ENCODE results near the gene BCL7A.

Gene BCL7A

DNA sequence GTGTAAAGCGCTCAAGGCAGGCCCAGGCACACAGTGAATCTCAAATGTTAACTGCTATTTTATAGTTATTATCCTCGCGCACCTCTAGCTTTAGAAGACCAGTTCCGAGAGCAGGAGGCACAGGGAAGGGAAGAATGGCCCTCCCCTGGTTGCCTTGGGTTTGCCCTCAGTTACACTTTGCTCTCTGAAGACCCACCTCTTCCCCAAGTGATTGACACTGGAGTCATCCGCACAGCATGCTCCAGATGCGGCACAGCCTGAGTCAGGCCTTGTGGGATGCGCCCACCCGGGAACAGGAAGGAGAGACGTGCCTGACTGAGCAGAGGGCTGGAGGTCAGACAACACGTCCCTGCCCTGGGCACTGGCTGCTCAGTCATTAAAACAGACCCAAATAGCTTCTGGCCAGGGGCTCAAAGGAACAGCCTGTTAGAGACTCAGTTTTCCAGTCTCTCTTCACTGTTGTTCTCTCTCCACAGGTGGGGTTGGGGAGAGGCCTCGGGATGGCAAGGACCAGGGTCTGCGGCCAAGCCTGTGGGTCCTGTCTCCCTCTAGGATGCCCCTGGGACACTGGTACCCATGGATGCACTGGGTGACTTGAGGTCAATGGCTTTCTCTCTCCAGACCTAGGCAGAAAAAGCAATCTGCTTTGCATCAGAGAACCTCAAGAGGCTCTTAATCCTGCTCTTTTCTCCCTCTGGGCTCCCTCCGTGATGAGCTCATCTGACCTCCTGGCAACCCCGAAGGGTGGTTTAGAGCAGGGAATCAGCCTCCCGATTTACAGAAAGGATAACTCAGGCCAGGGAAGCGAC lies 43.3 kb downstream of the BCL7A start:
- peak; percentile 94 for DNase-seq (ENCODE audit: low read depth)

DNA sequence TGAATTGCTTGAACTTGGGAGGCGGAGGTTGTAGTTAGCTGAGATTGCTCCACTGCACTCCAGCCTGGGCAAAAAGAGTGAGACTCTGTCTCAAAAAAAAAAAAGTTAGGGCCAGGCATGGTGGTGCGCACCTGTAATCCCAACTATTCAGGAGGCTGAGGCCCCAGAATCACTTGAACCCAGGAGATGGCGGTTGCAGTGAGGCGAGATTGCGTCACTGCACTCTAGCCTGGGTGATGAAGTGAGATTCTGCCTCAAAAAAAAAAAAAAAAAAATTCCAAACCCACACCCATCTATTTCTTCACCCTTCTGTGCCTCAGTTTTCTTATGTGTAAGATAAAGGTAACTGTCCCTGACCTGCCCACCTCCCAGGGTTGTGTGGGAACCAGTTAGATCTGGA lies 45.9 kb downstream of the BCL7A start:
- no peak overlapping the region for H3K4me3 ChIP-seq (ENCODE audit: control insufficient read depth, low read depth, low read length)
- DNase-seq (ENCODE audit: low read depth) = no peak
- TF ChIP-seq, protein P1, sequence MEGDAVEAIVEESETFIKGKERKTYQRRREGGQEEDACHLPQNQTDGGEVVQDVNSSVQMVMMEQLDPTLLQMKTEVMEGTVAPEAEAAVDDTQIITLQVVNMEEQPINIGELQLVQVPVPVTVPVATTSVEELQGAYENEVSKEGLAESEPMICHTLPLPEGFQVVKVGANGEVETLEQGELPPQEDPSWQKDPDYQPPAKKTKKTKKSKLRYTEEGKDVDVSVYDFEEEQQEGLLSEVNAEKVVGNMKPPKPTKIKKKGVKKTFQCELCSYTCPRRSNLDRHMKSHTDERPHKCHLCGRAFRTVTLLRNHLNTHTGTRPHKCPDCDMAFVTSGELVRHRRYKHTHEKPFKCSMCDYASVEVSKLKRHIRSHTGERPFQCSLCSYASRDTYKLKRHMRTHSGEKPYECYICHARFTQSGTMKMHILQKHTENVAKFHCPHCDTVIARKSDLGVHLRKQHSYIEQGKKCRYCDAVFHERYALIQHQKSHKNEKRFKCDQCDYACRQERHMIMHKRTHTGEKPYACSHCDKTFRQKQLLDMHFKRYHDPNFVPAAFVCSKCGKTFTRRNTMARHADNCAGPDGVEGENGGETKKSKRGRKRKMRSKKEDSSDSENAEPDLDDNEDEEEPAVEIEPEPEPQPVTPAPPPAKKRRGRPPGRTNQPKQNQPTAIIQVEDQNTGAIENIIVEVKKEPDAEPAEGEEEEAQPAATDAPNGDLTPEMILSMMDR (conservative IDR thresholded peaks at IDR 0.05; ENCODE audit: control insufficient read depth, insufficient read depth, low read depth, low read length) = no peak

More for the DNA sequence above, 43.3 kb downstream of the BCL7A start:
- TF ChIP-seq, protein P1 (conservative IDR thresholded peaks at IDR 0.05; ENCODE audit: control insufficient read depth, insufficient read depth, low read depth, low read length) = no peak
- peak overlapping the region; percentile 35 for H3K4me3 ChIP-seq (ENCODE audit: control insufficient read depth, low read depth, low read length)

DNA sequence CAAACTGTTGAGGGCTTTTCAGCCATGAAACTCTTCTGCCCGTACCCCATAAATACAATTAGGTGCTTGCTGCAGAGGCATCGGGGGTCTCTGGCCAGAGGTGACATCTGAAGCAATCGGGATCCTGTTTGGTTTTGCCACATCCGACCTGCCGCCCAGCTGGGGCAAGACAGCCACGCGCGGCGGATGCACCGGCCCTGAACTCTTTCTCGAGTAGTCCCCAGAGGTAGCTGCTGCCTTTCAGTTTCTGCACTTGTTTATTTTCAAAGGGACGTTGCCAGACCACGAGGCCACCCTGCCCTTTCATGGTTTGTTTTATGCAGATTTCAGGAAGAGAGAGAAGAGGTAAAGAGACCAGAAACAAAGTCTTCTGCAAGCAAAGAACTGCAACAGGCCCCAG lies 46.3 kb downstream of the BCL7A start:
- no peak overlapping the region for H3K4me3 ChIP-seq (ENCODE audit: control insufficient read depth, low read depth, low read length)
- DNase-seq (ENCODE audit: low read depth) = peak; percentile 58
- TF ChIP-seq, protein P1 (conservative IDR thresholded peaks at IDR 0.05; ENCODE audit: control insufficient read depth, insufficient read depth, low read depth, low read length) = no peak

DNA sequence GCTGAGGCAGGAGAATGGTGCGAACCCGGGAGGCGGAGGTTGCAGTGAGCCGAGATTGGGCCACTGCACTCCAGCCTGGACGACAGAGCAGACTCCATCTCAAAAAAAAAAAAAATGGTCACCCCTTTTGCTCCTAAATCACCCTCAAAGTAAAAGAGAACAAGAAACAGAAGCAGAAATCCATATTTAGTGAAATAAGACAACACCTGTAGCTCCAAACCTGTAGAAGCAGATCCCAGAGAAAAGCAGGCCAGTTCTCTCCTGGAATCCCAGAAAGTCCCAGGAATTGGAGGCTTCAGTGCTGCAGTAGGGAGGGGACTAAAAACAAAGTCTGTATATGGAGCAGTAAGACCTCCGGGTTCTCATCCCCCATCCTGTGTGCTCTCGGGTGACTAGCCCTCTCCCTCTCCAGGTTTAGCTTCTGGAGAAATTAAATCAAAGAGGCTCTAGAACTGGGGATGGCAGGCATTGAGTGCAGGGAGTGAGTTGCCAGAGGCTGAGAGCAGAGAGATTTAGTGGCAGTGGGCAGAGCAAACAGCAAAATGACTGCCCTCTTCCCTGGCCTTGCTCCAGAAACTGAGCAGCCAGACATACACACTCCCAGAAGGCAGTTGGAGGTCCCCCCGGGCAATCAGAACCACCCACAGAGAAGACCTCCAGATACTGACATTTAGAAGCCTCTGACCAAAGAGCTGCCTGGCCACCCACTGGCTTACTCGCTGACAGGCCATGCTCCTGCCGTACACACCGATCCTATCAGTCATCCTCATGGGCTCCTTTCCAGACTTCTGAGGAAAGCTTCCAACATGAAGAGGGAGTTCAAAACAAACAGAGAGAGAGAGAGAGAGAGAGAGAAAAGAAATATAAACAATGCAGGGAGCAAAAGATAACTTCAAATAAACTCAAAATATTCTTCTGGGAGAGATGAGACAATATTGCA lies 50.6 kb downstream of the BCL7A start:
- peak; percentile 96 for DNase-seq (ENCODE audit: low read depth)
- TF ChIP-seq, protein P1 (conservative IDR thresholded peaks at IDR 0.05; ENCODE audit: control insufficient read depth, insufficient read depth, low read depth, low read length) = no peak
- H3K4me3 ChIP-seq (ENCODE audit: control insufficient read depth, low read depth, low read length) = no peak overlapping the region

DNA sequence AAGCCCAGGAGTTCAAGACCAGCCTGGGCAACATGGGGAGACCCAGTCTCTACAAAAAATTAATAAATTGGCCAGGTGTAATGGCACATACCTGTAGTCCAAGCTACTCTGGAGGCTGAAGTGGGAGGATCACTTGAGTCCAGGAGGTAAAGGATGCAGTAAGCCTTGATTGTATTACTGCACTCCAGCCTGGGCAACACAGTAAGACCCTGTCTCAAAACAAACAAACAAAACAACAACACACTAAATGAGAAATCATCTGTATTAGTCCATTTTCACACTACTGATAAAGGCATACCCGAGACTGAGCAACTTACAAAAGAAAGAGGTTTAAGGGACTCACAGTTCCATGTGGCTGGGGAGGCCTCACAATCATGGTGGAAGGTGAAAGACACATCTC lies 52.1 kb downstream of the BCL7A start:
- H3K4me3 ChIP-seq (ENCODE audit: control insufficient read depth, low read depth, low read length) = no peak overlapping the region
- DNase-seq (ENCODE audit: low read depth) = no peak
- TF ChIP-seq, protein P1 (conservative IDR thresholded peaks at IDR 0.05; ENCODE audit: control insufficient read depth, insufficient read depth, low read depth, low read length) = no peak

DNA sequence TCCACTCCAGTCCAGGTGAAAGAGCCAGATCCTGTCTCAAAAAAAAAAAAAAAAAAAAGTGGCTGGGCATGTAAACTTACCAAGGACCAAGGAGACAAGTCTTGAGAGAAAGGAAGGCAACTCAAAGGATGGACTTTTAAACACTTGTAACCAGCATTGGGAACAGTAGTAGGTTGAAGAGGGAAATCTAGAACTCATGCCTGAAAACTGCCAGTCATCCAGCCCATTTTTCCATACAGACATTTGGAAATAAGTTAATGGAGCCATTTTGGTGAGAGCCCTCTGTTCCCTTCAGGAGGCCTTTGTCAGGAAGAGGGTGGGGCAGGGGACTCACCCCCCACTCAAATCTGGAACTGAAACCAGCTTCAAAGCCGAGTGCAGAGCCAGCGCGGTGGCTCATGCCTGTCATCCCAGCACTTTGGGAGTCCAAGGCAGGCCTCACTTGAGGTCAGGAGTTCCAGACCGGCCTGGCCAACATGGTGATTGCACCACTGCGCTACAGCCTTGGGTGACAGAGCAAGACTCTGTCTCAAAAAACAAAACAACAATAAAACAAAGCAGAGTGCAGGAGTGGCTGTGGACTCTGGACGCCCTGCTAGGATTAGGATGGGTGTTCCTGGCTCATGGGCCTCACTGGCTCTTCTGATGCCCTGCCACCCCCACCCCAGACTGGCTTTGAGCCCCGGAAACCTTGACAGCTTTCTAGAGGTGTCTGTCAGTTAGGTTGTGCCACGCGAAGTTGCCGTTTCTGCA lies 55.2 kb downstream of the BCL7A start:
- no peak overlapping the region for H3K4me3 ChIP-seq (ENCODE audit: control insufficient read depth, low read depth, low read length)
- no peak for DNase-seq (ENCODE audit: low read depth)
- TF ChIP-seq, protein P1 (conservative IDR thresholded peaks at IDR 0.05; ENCODE audit: control insufficient read depth, insufficient read depth, low read depth, low read length) = no peak

All from fibroblast of mammary gland (primary cell).